Osteocyte (in vitro differentiated cells): ENCODE measurements around the gene ZCCHC13. TPM values are rescaled to one million over a fixed set of nuclear protein-coding genes. Genes with fewer than 3 reads are reported as not detected.
"Not testable (repeated sequence)": the region's sequence is repeated elsewhere in the genome, so short reads cannot be mapped to it uniquely, and the experiment has no call there.

Source experiments
- DNase-seq: peaks from one replicate; pipeline ENCODE4 v3.0.0; 2021; ENCODE audit warnings: mixed read lengths; ENCODE audit not compliant: unreplicated experiment; ENCODE audit errors: extremely low spot score
- H3K27ac Mint-ChIP-seq: one replicate; pipeline ENCODE4 v1.8.0; 2021; ENCODE audit warnings: mild to moderate bottlenecking, mixed read lengths; ENCODE audit not compliant: unreplicated experiment
- H3K27me3 Mint-ChIP-seq: one replicate; pipeline ENCODE4 v1.8.0; 2021; ENCODE audit warnings: mixed read lengths; ENCODE audit not compliant: unreplicated experiment
- H3K36me3 Mint-ChIP-seq: one replicate; pipeline ENCODE4 v1.8.0; 2021; ENCODE audit warnings: mixed read lengths; ENCODE audit not compliant: unreplicated experiment
- H3K4me1 Mint-ChIP-seq: one replicate; pipeline ENCODE4 v1.8.0; 2021; ENCODE audit warnings: mixed read lengths; ENCODE audit not compliant: unreplicated experiment
- H3K4me3 Mint-ChIP-seq: one replicate; pipeline ENCODE4 v1.8.0; 2021; ENCODE audit warnings: mild to moderate bottlenecking, moderate library complexity, mixed read lengths; ENCODE audit not compliant: unreplicated experiment
- H3K9me3 Mint-ChIP-seq: one replicate; pipeline ENCODE4 v1.8.0; 2021; ENCODE audit warnings: mixed read lengths; ENCODE audit not compliant: unreplicated experiment
- CTCF ChIP-seq: fragments of 200-600 bp; sonication (generic); IDR thresholded peaks from 2 replicates; pipeline ENCODE4 v1.5.0; 2021; ENCODE audit warnings: antibody characterized with exemption, mild to moderate bottlenecking, moderate library complexity
- total RNA-seq: library from RNA; stranded (reverse); gene quantifications from 2 replicates; pipeline ENCODE4 v1.2.1, GENCODE V29; 2021

Gene ZCCHC13
- total RNA-seq, 1 donor from 2014 or later = not detected

DNA sequence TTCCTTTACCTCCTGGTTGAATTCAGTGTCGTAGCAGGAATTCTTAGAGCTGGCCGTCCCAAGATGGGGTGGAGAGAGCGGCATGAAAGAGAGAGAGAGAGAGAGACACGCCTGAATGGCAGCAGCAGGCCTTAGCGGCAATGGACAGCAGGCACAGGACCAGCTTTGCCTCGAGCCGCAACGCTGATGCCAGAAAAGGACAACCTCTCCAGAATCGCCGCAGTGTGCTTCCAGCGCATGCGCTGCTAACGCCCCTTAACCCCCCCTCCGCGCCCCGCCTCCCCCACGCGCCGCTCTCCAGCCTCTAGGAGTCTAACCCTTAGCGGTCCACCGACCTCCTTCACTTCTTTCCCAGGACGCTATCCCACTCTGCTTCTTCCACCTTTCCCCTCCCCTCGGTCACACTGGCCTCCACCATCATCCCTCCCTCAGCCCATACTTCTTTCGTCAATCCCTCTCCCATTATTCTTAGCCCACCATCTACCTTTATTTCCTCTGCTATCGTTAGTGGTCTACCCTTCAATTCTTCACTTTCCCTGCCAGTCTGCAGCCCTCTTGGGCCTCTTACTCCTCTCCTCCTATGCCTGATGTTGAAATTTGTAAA lies 10.5 kb upstream of the ZCCHC13 start:
- Mint-ChIP-seq H3K27ac (peak overlapping the region; percentile 92), H3K27me3 (no peaks in the 10 kb centered on the region), H3K4me3 (peak overlapping the region; percentile 93), H3K36me3 (peaks cover 8% of the 10 kb centered on the region), H3K9me3 (no peaks in the 10 kb centered on the region), H3K4me1 (peaks cover 12% of the 10 kb centered on the region)
- no peak for TF ChIP-seq CTCF
- DNase-seq = peak; percentile 88

- Mint-ChIP-seq H3K9me3 (no peaks in the 10 kb centered on the region), H3K4me3 (no peak overlapping the region), H3K36me3 (peaks cover 4% of the 10 kb centered on the region), H3K27me3 (peaks cover 2% of the 10 kb centered on the region), H3K27ac (no peak overlapping the region), H3K4me1 (peaks cover 3% of the 10 kb centered on the region)
- DNase-seq = no peak
- TF ChIP-seq CTCF = no peak
Measured at GRCh38 chrX:74295101-74295500, 8.9 kb upstream of the ZCCHC13 start.

DNA sequence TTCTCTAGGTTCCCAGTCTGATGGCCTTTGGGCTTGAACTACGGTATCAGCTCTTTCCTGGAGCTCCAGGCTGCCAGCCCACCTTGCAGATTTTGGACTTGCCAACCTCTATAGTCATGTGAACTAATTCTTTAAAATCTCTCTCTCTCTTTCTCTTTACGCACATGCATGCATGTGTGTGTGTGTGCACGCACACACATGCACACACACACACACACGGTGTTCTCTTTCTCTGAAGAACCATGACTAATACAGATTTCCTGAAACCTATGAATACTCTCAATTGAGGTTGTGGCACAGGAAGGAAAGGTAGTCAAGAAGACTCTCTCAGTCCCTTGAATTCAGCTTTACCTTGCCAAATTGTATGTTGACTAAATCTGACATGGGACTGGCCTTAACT lies 6.2 kb upstream of the ZCCHC13 start:
- Mint-ChIP-seq H3K4me3 (no peak overlapping the region), H3K27ac (no peak overlapping the region), H3K9me3 (no peaks in the 10 kb centered on the region), H3K36me3 (no peaks in the 10 kb centered on the region), H3K27me3 (peaks cover 11% of the 10 kb centered on the region), H3K4me1 (peaks cover 3% of the 10 kb centered on the region)
- TF ChIP-seq CTCF = no peak
- DNase-seq = no peak

- H3K36me3 Mint-ChIP-seq = no peaks in the 10 kb centered on the region
- no peak overlapping the region for H3K27ac Mint-ChIP-seq
- no peak overlapping the region for H3K4me3 Mint-ChIP-seq
Measured at GRCh38 chrX:74300869-74301268, 3.1 kb upstream of the ZCCHC13 start.

DNA sequence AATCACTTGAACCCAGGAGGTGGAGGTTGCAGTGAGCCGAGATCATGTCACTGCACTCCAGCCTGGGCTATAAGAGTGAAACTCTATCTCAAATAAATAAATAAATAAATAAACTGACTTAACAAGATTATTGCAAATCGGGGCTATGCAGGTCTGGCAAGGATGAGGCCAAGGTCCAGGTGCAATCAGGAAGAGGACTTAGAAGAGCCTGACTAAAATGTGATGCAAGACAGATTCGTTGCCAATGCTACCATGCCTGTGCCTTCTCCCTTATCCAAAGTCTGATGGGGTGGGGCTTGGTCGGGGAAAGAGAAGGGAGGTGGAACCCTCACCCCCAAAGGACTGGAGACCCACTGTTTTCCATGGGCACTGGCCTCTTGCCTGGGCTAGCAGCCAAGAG lies 14.7 kb downstream of the ZCCHC13 start:
- no peak for TF ChIP-seq CTCF
- Mint-ChIP-seq H3K4me1 (no peaks in the 10 kb centered on the region), H3K27ac (no peak overlapping the region), H3K4me3 (no peak overlapping the region), H3K36me3 (no peaks in the 10 kb centered on the region), H3K9me3 (peaks cover 6% of the 10 kb centered on the region), H3K27me3 (peaks cover 12% of the 10 kb centered on the region)
- DNase-seq = no peak

More at GRCh38 chrX:74300869-74301268, 3.1 kb upstream of the ZCCHC13 start:
- peaks cover 11% of the 10 kb centered on the region for H3K27me3 Mint-ChIP-seq
- no peaks in the 10 kb centered on the region for H3K4me1 Mint-ChIP-seq
- DNase-seq = no peak
- H3K9me3 Mint-ChIP-seq = no peaks in the 10 kb centered on the region
- no peak for TF ChIP-seq CTCF

GRCh38 chrX:74319321-74319720 lies 15.3 kb downstream of the ZCCHC13 start:
- H3K27ac Mint-ChIP-seq, H3K9me3 Mint-ChIP-seq, H3K4me1 Mint-ChIP-seq, DNase-seq, H3K36me3 Mint-ChIP-seq, H3K27me3 Mint-ChIP-seq, H3K4me3 Mint-ChIP-seq: not testable (repeated sequence)
